ENCODE measurements around the gene AEBP1.
A peak's percentile ranks its signal among the peaks of the same experiment; 100 is the strongest.
"Not testable (repeated sequence)": the region's sequence is repeated elsewhere in the genome, so short reads cannot be mapped to it uniquely, and the experiment has no call there.

AEBP1 gene

DNA sequence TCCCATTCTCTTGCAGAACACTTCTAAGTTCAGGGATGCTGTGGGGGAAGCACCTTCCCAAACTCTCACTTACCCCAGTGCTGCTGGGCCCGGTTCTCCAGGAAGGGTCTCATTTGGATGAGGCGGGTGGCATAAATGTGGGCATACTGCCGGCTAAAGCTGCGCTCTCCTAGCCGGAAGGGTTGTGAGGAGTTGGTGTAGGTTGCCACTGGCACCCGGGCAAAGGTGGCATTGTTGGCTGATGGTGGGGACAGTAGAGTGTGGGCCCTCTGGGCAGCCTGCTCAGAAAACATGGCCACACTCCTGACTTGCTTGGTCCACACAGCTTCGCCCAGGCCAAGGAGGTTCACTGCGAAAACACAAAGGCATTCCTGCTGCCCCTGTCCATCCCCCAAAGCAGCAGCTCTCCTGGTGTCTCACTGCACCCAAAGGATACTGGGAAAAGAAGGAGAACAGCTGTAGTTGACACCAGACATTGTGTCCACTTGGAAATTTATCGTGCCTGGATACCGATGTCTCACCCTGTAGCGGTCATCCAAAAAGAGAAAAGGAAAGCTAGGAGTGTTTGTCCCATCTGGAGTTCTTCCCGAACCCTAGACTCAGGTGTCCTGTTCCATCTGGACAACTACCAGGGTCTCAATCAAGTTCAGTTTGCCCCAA is 17.7 kb downstream of the AEBP1 start:
- Histone ChIP-seq H3K9ac (no peak overlapping the region), H3K4me3 (ENCODE audit: low read depth, low read length) (no peak overlapping the region), H3K36me3 (ENCODE audit: control insufficient read depth, insufficient read depth, low read length) (no peaks in the 10 kb centered on the region), H3K27me3 (ENCODE audit: control insufficient read depth, insufficient read depth, low read length) (no peaks in the 10 kb centered on the region), H3K27ac (no peak overlapping the region), H2AFZ (no peak overlapping the region), H3K4me1 (peaks cover 5% of the 10 kb centered on the region), H3K9me3 (ENCODE audit: control insufficient read depth, low read length) (no peaks in the 10 kb centered on the region), H3K79me2 (peaks cover 7% of the 10 kb centered on the region), H3K4me2 (ENCODE audit: low read length) (no peak overlapping the region)
- TF ChIP-seq, protein P1, sequence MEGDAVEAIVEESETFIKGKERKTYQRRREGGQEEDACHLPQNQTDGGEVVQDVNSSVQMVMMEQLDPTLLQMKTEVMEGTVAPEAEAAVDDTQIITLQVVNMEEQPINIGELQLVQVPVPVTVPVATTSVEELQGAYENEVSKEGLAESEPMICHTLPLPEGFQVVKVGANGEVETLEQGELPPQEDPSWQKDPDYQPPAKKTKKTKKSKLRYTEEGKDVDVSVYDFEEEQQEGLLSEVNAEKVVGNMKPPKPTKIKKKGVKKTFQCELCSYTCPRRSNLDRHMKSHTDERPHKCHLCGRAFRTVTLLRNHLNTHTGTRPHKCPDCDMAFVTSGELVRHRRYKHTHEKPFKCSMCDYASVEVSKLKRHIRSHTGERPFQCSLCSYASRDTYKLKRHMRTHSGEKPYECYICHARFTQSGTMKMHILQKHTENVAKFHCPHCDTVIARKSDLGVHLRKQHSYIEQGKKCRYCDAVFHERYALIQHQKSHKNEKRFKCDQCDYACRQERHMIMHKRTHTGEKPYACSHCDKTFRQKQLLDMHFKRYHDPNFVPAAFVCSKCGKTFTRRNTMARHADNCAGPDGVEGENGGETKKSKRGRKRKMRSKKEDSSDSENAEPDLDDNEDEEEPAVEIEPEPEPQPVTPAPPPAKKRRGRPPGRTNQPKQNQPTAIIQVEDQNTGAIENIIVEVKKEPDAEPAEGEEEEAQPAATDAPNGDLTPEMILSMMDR (IDR thresholded peaks at IDR 0.05) = no peak

DNA sequence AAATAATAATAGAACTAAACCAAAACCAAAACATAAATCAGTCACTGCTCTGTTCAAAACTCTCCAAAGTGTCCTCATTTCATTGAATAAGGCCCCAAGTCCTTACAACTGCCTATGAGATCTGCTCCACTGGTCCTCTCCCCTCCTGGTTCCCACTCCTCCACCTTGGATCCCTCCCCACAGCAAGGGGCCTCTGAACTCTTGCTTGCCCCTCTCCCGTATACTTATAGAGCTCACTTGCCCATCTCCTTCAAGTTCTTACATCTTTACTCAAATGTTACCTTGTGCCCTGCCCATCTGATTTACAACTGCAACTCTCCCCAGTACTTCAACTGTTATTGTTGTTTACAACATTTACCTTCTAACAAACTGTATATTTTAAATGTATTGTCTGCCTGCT is 18.4 kb downstream of the AEBP1 start:
- H3K9me3 ChIP-seq (ENCODE audit: control insufficient read depth, low read length) = no peaks in the 10 kb centered on the region
- peak overlapping the region; percentile 75 for H3K4me3 ChIP-seq (ENCODE audit: low read depth, low read length)
- peak overlapping the region; percentile 62 for H3K4me2 ChIP-seq (ENCODE audit: low read length)
- no peak overlapping the region for H3K9ac ChIP-seq
- no peaks in the 10 kb centered on the region for H3K36me3 ChIP-seq (ENCODE audit: control insufficient read depth, insufficient read depth, low read length)
- H2AFZ ChIP-seq = no peak overlapping the region
- peaks cover 5% of the 10 kb centered on the region for H3K4me1 ChIP-seq
- peaks cover 7% of the 10 kb centered on the region for H3K79me2 ChIP-seq
- TF ChIP-seq, protein P1 (IDR thresholded peaks at IDR 0.05) = no peak
- no peak overlapping the region for H3K27ac ChIP-seq
- H3K27me3 ChIP-seq (ENCODE audit: control insufficient read depth, insufficient read depth, low read length) = no peaks in the 10 kb centered on the region

DNA sequence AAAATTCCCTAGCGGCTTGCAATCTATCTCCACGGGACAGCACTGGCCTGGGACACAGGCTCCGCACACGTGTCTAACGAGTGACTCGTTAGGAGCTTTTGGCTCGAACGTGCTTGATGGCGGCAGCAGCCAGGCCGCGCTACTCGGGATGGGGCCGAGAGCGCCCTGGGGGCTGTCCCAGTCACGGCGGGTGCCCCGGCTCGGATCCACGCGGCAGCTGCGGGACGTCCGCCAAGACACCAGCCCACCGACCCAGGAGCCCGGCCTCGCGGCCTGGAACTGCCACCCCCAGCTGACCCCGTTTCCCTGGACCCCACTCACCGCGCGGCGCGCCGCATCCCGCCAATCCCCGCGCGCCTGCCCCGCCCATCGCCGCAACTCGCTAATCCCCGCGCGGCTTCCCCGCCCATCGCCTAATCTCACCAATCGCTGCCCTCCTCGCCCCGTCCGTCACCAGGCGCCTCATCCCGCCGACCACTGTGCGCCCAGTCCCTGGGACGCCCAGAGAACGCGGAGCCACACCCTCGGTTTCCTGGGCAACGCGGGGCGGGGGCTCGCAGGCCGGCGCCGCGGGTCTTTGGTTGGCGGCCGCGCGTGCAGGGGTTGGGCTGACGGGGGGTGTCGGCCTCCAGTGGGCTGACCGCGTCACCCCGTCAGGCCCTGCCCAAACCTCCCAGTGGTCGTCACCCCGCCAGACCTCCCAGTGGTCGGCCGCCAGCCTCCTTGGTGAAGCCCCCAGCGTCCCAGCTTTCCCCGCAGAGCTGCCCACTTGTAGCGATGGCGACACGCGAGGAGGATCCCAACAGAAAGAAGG is 19.3 kb downstream of the AEBP1 start, which contains the start of gene POLD2:
Gene POLD2, minus strand, starts transcription at position 359 of the 814 bp plus-strand sequence. CDS start 1,495 bp downstream, outside the sequence.
- peak within 1 kb of the TSS; percentile 63 for H3K27ac ChIP-seq
- H3K36me3 ChIP-seq (ENCODE audit: control insufficient read depth, insufficient read depth, low read length) = no peaks in the 10 kb centered on the region
- H3K79me2 ChIP-seq = peaks cover 7% of the 10 kb centered on the region
- no peaks in the 10 kb centered on the region for H3K27me3 ChIP-seq (ENCODE audit: control insufficient read depth, insufficient read depth, low read length)
- H3K9ac ChIP-seq = peak within 1 kb of the TSS; percentile 42
- H3K9me3 ChIP-seq (ENCODE audit: control insufficient read depth, low read length) = no peaks in the 10 kb centered on the region
- TF ChIP-seq, protein P1 (IDR thresholded peaks at IDR 0.05) = no peak
- peak within 1 kb of the TSS; percentile 98 for H2AFZ ChIP-seq
- peaks cover 5% of the 10 kb centered on the region for H3K4me1 ChIP-seq
- peak within 1 kb of the TSS; percentile 75 for H3K4me3 ChIP-seq (ENCODE audit: low read depth, low read length)
- peak within 1 kb of the TSS; percentile 97 for H3K4me2 ChIP-seq (ENCODE audit: low read length)

DNA sequence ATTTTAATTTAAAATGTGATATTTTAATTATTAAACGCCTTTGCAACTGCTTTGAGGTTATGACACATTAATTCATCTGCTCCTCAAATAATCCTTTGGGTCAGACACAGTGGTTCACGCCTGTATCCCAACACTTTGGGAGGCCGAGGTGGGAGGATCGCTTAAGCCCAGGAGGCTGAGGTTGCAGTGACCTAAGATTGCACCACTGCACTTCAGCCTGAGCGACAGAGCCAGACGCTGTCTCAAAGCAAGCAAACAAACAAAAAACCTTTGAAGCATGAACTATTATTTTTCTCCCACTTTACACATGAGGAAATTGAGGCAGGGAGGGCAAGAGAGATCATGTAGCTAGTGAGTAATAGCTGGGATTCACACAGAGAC is 20.7 kb downstream of the AEBP1 start:
- peaks cover 7% of the 10 kb centered on the region for H3K79me2 ChIP-seq
- no peaks in the 10 kb centered on the region for H3K9me3 ChIP-seq (ENCODE audit: control insufficient read depth, low read length)
- TF ChIP-seq, protein P1 (IDR thresholded peaks at IDR 0.05) = no peak
- no peak overlapping the region for H3K4me3 ChIP-seq (ENCODE audit: low read depth, low read length)
- H2AFZ ChIP-seq = no peak overlapping the region
- no peak overlapping the region for H3K27ac ChIP-seq
- H3K36me3 ChIP-seq (ENCODE audit: control insufficient read depth, insufficient read depth, low read length) = no peaks in the 10 kb centered on the region
- H3K4me2 ChIP-seq (ENCODE audit: low read length) = no peak overlapping the region
- peaks cover 5% of the 10 kb centered on the region for H3K4me1 ChIP-seq
- H3K27me3 ChIP-seq (ENCODE audit: control insufficient read depth, insufficient read depth, low read length) = no peaks in the 10 kb centered on the region
- H3K9ac ChIP-seq = no peak overlapping the region

DNA sequence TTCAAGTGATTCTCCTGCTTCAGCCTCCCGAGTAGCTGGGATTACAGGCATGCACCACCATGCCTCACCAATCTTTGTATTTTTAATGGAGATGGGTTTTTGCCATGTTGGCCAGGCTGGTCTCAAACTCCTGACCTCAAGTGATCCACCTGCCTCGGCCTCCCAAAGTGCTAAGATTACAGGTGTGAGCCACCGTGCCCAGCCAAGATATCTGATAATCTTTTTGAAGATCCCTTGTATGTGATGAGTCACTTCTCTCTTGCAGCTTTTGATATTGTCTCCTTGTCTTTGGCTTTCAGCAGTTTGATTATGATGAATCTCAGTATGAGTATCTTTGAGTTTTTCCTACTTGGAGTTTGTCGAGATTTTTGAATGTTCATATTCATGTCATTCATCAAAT is 22.4 kb downstream of the AEBP1 start:
- H3K9me3 ChIP-seq (ENCODE audit: control insufficient read depth, low read length); H3K9ac ChIP-seq; H3K4me2 ChIP-seq (ENCODE audit: low read length); H3K4me3 ChIP-seq (ENCODE audit: low read depth, low read length); H2AFZ ChIP-seq; H3K27ac ChIP-seq; H3K79me2 ChIP-seq; H3K27me3 ChIP-seq (ENCODE audit: control insufficient read depth, insufficient read depth, low read length); H3K36me3 ChIP-seq (ENCODE audit: control insufficient read depth, insufficient read depth, low read length): not testable (repeated sequence)
- peaks cover 11% of the 10 kb centered on the region for H3K4me1 ChIP-seq

Measured in parathyroid adenoma (tissue), 2 donors.